IMR-90 (cell line): ENCODE results near the gene H1-8. TPM values are rescaled to one million over a fixed set of nuclear protein-coding genes. Genes with fewer than 3 reads are reported as not detected.

Experiments
- ATAC-seq: fragments of 200-7000 bp; cut with Tn5 transposase; 2 replicates; pipeline ENCODE4 v1.9.1; 2020; ENCODE audit warnings: low read depth, mild to moderate bottlenecking, moderate library complexity
- BruUV-seq: library from RNA; stranded (reverse); fragments of 400-500 nt; replicated peaks from 2 replicates; lab custom pipeline; 2021; lab: Mats Ljungman, UMichigan
- CTCF ChIA-PET: fragments of 300-600 bp; formaldehyde crosslinking; extraction: SDS; loops from one replicate; lab custom pipeline; 2021; ENCODE audit warnings: antibody characterized with exemption; lab: Yijun Ruan, JAX
- POLR2A ChIA-PET: fragments of 300-600 bp; sonication (Branson Sonifier 250); formaldehyde crosslinking; loops from one replicate; lab custom pipeline; 2022; ENCODE audit warnings: antibody characterized with exemption; ENCODE audit not compliant: unreplicated experiment; lab: Charles Lee
- DNase-seq: peaks from one replicate; pipeline ENCODE4 v3.0.0; 2013
- H2AFZ ChIP-seq: replicated peaks from 2 replicates; pipeline ENCODE3; 2013; ENCODE audit warnings: low read length, mild to moderate bottlenecking; ENCODE audit not compliant: poor library complexity
- H2AK5ac ChIP-seq: 2 replicates; pipeline ENCODE4 v1.6.1; 2013; ENCODE audit warnings: low read depth, low read length, inconsistent platforms
- H2AK9ac ChIP-seq: replicated peaks from 2 replicates; pipeline ENCODE3; 2013; ENCODE audit warnings: mild to moderate bottlenecking, low read depth, low read length, moderate library complexity; ENCODE audit not compliant: poor library complexity
- H2BK120ac ChIP-seq: 2 replicates; pipeline ENCODE4 v1.6.1; 2013; ENCODE audit warnings: low read depth, low read length, inconsistent platforms
- H2BK15ac ChIP-seq: 3 replicates; pipeline ENCODE4 v1.6.1; 2013; ENCODE audit warnings: low read depth, low read length, inconsistent platforms
- H2BK20ac ChIP-seq: 2 replicates; pipeline ENCODE4 v1.6.1; 2013; ENCODE audit warnings: low read depth, mild to moderate bottlenecking, inconsistent platforms, low read length, moderate library complexity
- H2BK5ac ChIP-seq: 2 replicates; pipeline ENCODE4 v1.6.1; 2013; ENCODE audit warnings: mild to moderate bottlenecking, low read depth, low read length, inconsistent platforms; ENCODE audit not compliant: poor library complexity, severe bottlenecking
- H3K14ac ChIP-seq: replicated peaks from 2 replicates; pipeline ENCODE4 v1.6.1; 2013; ENCODE audit warnings: low read depth, low read length, inconsistent platforms
- H3K18ac ChIP-seq: 2 replicates; pipeline ENCODE4 v1.6.1; 2013; ENCODE audit warnings: low read depth, low read length, control low read depth
- H3K23ac ChIP-seq: 2 replicates; pipeline ENCODE4 v1.6.1; 2013; ENCODE audit warnings: low read depth, low read length, inconsistent platforms
- H3K27ac ChIP-seq: 2 replicates; pipeline ENCODE4 v1.5.1; 2013; ENCODE audit warnings: mild to moderate bottlenecking, control low read depth, low read length; ENCODE audit not compliant: insufficient read depth
- H3K27me3 ChIP-seq: 2 replicates; pipeline ENCODE4 v1.6.1; 2013; ENCODE audit warnings: low read length; ENCODE audit not compliant: control insufficient read depth, insufficient read depth
- H3K36me3 ChIP-seq: 2 replicates; pipeline ENCODE4 v1.6.1; 2013; ENCODE audit warnings: low read length, mixed read lengths; ENCODE audit not compliant: control insufficient read depth, insufficient read depth
- H3K4ac ChIP-seq: 2 replicates; pipeline ENCODE4 v1.6.1; 2013; ENCODE audit warnings: low read depth, low read length, inconsistent platforms
- H3K4me1 ChIP-seq: 2 replicates; pipeline ENCODE4 v1.6.1; 2013; ENCODE audit warnings: low read length, mixed read lengths; ENCODE audit not compliant: control insufficient read depth, insufficient read depth
- H3K4me2 ChIP-seq: 2 replicates; pipeline ENCODE4 v1.6.1; 2013; ENCODE audit warnings: low read depth, mild to moderate bottlenecking, control low read depth, low read length, moderate library complexity
- H3K4me3 ChIP-seq: 2 replicates; pipeline ENCODE4 v1.5.1; 2013; ENCODE audit warnings: low read depth, mild to moderate bottlenecking, control low read depth, low read length, moderate library complexity; ENCODE audit not compliant: insufficient read depth
- H3K56ac ChIP-seq: 2 replicates; pipeline ENCODE4 v1.6.1; 2013; ENCODE audit warnings: low read length, inconsistent platforms; ENCODE audit not compliant: insufficient read depth; ENCODE audit errors: extremely low read depth
- H3K79me1 ChIP-seq, 2 experiments: 2 replicates each; pipeline ENCODE4 v1.6.1; 2013; ENCODE audit warnings: low read length in 2 of 2, inconsistent platforms in 1 of 2, low read depth in 1 of 2
- H3K9ac ChIP-seq: 2 replicates; pipeline ENCODE4 v1.6.1; 2013; ENCODE audit warnings: low read depth, low read length, control low read depth
- H3K9me1 ChIP-seq: 2 replicates; pipeline ENCODE4 v1.6.1; 2013; ENCODE audit warnings: low read length, inconsistent platforms; ENCODE audit not compliant: insufficient read depth
- H3K9me3 ChIP-seq: 2 replicates; pipeline ENCODE4 v1.6.1; 2013; ENCODE audit warnings: low read length; ENCODE audit not compliant: control insufficient read depth, insufficient read depth
- H4K20me1 ChIP-seq: 2 replicates; pipeline ENCODE4 v1.6.1; 2013; ENCODE audit warnings: low read length, inconsistent platforms; ENCODE audit not compliant: insufficient read depth
- H4K5ac ChIP-seq: 2 replicates; pipeline ENCODE4 v1.6.1; 2013; ENCODE audit warnings: mild to moderate bottlenecking, low read depth, low read length, control low read depth
- H4K8ac ChIP-seq, 2 experiments: 2 replicates each; pipeline ENCODE4 v1.6.1; 2013; ENCODE audit warnings: low read depth in 2 of 2, low read length in 2 of 2, control low read depth in 1 of 2, inconsistent platforms in 1 of 2
- H4K91ac ChIP-seq: 2 replicates; pipeline ENCODE4 v1.6.1; 2013; ENCODE audit warnings: low read depth, low read length, inconsistent platforms; ENCODE audit not compliant: insufficient read depth
- BHLHE40 ChIP-seq: fragments of 150-350 bp; IDR thresholded peaks from 2 replicates; pipeline ENCODE4 v1.6.1; 2016; ENCODE audit warnings: mild to moderate bottlenecking, low read depth, low read length
- CEBPB ChIP-seq: IDR thresholded peaks from 2 replicates; pipeline ENCODE4 v1.6.1; 2012; ENCODE audit warnings: low read depth, low read length, improper control_type of control experiment
- CHD1 ChIP-seq: IDR thresholded peaks from 2 replicates; pipeline ENCODE4 v1.6.1; 2012; ENCODE audit warnings: low read depth, low read length, improper control_type of control experiment
- CTCF ChIP-seq: conservative IDR thresholded peaks from 2 replicates; pipeline ENCODE4 v1.5.1; 2012; ENCODE audit warnings: mild to moderate bottlenecking, low read depth, low read length, improper control_type of control experiment
- ELK1 ChIP-seq: fragments of 150-350 bp; IDR thresholded peaks from 2 replicates; pipeline ENCODE4 v1.6.1; 2016; ENCODE audit warnings: low read depth, mild to moderate bottlenecking, low read length, moderate library complexity, borderline replicate concordance
- FOS ChIP-seq: fragments of 150-350 bp; IDR thresholded peaks from 2 replicates; pipeline ENCODE4 v1.6.1; 2016; ENCODE audit warnings: low read depth, low read length
- MAFK ChIP-seq: IDR thresholded peaks from 2 replicates; pipeline ENCODE4 v1.6.1; 2012; ENCODE audit warnings: low read depth, low read length, improper control_type of control experiment
- MAZ ChIP-seq: IDR thresholded peaks from 2 replicates; pipeline ENCODE4 v1.6.1; 2012; ENCODE audit warnings: low read depth, mild to moderate bottlenecking, low read length, improper control_type of control experiment, moderate library complexity, borderline replicate concordance
- MXI1 ChIP-seq: IDR thresholded peaks from 2 replicates; pipeline ENCODE4 v1.6.1; 2012; ENCODE audit warnings: low read depth, mild to moderate bottlenecking, low read length, moderate library complexity, borderline replicate concordance
- NFE2L2 ChIP-seq: fragments of 150-350 bp; IDR thresholded peaks from 2 replicates; pipeline ENCODE4 v1.6.1; 2016; ENCODE audit warnings: low read depth, mild to moderate bottlenecking, low read length
- POLR2A ChIP-seq: IDR thresholded peaks from 2 replicates; pipeline ENCODE4 v1.6.1; 2012; ENCODE audit warnings: mild to moderate bottlenecking, low read depth, low read length
- RAD21 ChIP-seq: IDR thresholded peaks from 2 replicates; pipeline ENCODE4 v1.6.1; 2012; ENCODE audit warnings: low read length, improper control_type of control experiment
- RCOR1 ChIP-seq: IDR thresholded peaks from 2 replicates; pipeline ENCODE4 v1.6.1; 2012; ENCODE audit warnings: mild to moderate bottlenecking, low read length, improper control_type of control experiment; ENCODE audit not compliant: insufficient replicate concordance
- RFX5 ChIP-seq: IDR thresholded peaks from 2 replicates; pipeline ENCODE4 v1.8.0; 2012; ENCODE audit warnings: low read depth, mild to moderate bottlenecking, low read length, moderate library complexity
- SMC3 ChIP-seq: fragments of 150-350 bp; IDR thresholded peaks from 2 replicates; pipeline ENCODE4 v1.6.1; 2016; ENCODE audit warnings: low read depth, mild to moderate bottlenecking, antibody characterized with exemption, low read length, moderate library complexity
- USF2 ChIP-seq: fragments of 150-350 bp; IDR thresholded peaks from 2 replicates; pipeline ENCODE4 v1.6.1; 2017; ENCODE audit warnings: mild to moderate bottlenecking, antibody characterized with exemption, low read length, low read depth
- WGBS, 2 experiments: methylation state at CpG; one replicate each; pipeline versions ENCODE4 v1.1.5 to v1.1.7; 2013; ENCODE audit warnings: missing lambda C conversion rate in 2 of 2; ENCODE audit not compliant: insufficient read length in 1 of 2; ENCODE audit errors: extremely low coverage in 2 of 2; 5-methylcytosine and 5-hydroxymethylcytosine counted together
- dilution Hi-C: fragments of 300-500 bp; cut with HindIII; formaldehyde crosslinking; loops from one replicate; pipeline ENCODE4 v1.14.3; 2018; ENCODE audit warnings: low sequenced_read_pairs; ENCODE audit not compliant: unreplicated experiment
- in situ Hi-C: fragments of 300-500 bp; cut with MboI; formaldehyde crosslinking; loops from 3 replicates; pipeline ENCODE4 v1.14.3; 2019; ENCODE audit warnings: low sequenced_read_pairs, inconsistent platforms, mixed read lengths
- intact Hi-C: fragments of 100-400 bp; cut with micrococcal nuclease; formaldehyde crosslinking; loops from 2 replicates; pipeline ENCODE4 v1.10.0; 2022
- polyA plus RNA-seq, 3 experiments: library from polyadenylated mRNA; depleted of rRNA; stranded (reverse); fragments of >200 nt; gene quantifications; 2 replicates each; pipeline ENCODE4 v1.2.3, GENCODE V29; 2012; ENCODE audit warnings: low replicate concordance in 1 of 3
- total RNA-seq: library from RNA; depleted of rRNA; stranded (reverse); fragments of >200 nt; gene quantifications from 2 replicates; pipeline ENCODE4 v1.2.3, GENCODE V29; 2012

The H1-8 gene
- total and polyA plus RNA-seq, 2 of the 4 experiments (the other 2 are of a cell fraction), result not detected

DNA sequence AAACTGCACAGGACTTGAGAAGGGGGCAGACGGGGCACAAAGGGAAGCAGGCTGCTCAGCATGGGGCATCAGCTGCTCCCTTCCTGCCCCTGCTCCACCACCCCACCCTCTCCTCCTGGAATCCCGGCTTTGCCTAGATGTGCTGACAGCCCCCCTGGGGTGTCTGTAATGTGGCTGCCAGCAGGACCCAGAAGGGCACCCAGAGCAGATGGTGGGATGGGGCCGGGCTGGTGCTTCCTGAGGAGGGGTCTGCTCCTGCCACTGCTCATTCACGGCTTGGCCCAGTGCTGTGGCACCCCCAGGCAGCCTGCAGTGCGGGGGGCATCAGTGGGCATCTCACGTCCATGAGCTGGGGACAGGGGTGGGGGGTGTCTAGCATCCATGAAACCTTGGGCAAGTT is 10.2 kb downstream of the H1-8 start:
- POLR2A ChIA-PET, result interaction anchor here (0.7 kb wide), 1 partner anchor 18 kb away, joined by 3 read pairs; no protein-coding TSS in a partner anchor
- Histone ChIP-seq H2AK9ac (peak overlapping the region; percentile 29), H3K14ac (no peak overlapping the region), H2BK120ac (no peak overlapping the region), H3K27ac (no peak overlapping the region), H3K23ac (no peak overlapping the region; the same call in 1 of the 2 replicates), H3K9ac (no peak overlapping the region), H3K4me2 (no peak overlapping the region), H3K18ac (no peak overlapping the region), H3K36me3 (peaks cover 25% of the 10 kb centered on the region), H2AK5ac (peak overlapping the region; percentile 13; the same call in 1 of the 2 replicates), H3K56ac (no peak overlapping the region), H2BK15ac (no peak overlapping the region), H4K20me1 (no peaks in the 10 kb centered on the region), H4K8ac (no peak overlapping the region), H2BK5ac (no peak overlapping the region), H2BK20ac (no peak overlapping the region), H4K5ac (no peak overlapping the region), H2AFZ (peak overlapping the region; percentile 62), H3K4me1 (peaks cover 7% of the 10 kb centered on the region), H4K91ac (no peak overlapping the region), H3K9me3 (no peaks in the 10 kb centered on the region), H3K79me1 (peaks cover 2 to 12% of the 10 kb centered on the region in 2 experiments; a peak in 2 of 4 replicates), H3K4ac (no peak overlapping the region), H3K27me3 (no peaks in the 10 kb centered on the region), H3K9me1 (peaks cover 13% of the 10 kb centered on the region), H3K4me3 (no peak overlapping the region)
- ATAC-seq (no peak), DNase-seq (no peak)
- intact Hi-C loops, result no loop called here
- in situ Hi-C loops, result no loop called here
- CTCF ChIA-PET, result no interaction called here
- dilution Hi-C loops, result no loop called here
- TF ChIP-seq BHLHE40 (no peak), MXI1 (no peak), MAFK (no peak), ELK1 (no peak), CHD1 (no peak), SMC3 (no peak), MAZ (no peak), NFE2L2 (no peak), POLR2A (no peak), RAD21 (no peak), RCOR1 (no peak), CEBPB (no peak), FOS (no peak), CTCF (no peak), USF2 (no peak), RFX5 (no peak)
- no TSS peak for BruUV-seq
- WGBS, 2 experiments, result 100% methylated on average over 1 of the region's 6 CpGs; no CpG with 5 or more reads in 1 of the 2 experiments
